ENCODE measurements around the gene CIP2A.

CIP2A gene

DNA sequence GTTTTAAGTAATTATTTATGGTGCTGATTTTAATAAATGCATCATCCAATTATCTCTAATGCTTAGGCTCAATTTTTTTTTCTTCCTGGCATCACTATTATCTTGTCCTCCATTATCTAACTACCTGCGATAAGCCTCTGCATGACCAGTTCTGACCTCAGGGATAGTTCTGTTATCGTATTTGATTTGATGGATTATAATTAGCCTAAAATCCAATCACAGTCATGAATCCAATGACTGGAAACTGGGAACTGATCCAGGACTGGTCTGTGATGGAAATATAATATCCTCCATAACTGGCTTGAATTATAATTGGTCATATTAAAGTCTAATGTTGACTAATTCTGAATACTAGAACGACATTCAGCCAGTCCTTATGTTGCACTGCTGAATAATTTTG lies 80.0 kb downstream of the CIP2A start:
- no peak for DNase-seq

DNA sequence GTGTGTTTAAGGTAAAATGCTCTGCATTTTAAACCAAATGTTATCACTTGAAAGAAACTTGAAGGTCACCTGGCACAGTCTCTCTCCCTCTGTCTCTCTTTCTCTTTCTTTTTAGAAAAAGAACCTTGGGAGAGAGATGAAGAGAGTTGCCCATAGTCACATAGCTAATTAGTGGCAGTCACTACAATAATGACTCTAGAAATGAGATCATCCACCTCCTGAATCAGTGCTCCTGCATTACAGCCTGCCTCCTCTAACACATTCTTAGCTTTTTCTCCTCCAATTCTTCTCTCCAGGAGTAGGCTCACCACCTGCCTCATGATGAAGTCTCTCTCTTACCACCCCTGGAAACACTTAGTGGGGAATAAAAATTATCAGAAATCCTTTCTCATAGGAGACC lies 81.3 kb downstream of the CIP2A start:
- no peak for DNase-seq

DNA sequence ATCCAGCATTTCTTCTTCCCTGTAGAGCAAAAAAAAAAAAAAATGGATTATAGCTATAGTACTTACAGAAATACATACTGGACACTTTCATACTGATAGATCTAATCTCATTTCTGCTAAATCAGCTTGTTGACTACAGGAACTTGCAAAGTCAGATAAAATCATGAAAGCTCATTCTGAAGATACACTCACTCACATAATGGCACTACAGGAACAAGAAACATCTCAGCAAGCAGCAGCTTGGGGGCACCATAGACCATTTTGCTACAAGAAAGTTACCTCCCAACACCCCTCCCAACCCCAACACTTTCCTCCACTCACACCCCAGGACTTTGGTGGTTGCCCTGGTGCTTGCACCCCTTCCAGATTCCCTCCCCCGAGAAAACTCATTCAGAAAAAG lies 83.4 kb downstream of the CIP2A start:
- no peak for DNase-seq

DNA sequence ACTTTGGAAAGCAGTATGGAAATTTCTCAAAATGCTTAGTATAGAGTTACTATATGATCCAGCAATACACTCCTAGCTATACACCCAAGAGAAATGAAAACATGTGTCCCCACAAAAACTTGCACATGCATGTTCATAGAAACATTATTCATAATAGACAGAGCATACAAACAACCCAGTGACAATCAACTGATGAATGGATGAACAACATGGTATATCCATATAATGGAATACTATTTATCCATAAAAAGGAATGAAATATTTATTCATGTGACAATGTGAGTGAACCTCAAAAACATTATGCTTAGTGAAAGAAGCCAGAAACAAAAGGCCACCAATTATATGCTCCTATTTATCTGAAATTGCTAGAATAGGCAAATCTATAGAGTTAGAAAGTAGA lies 85.5 kb downstream of the CIP2A start:
- no peak for DNase-seq

DNA sequence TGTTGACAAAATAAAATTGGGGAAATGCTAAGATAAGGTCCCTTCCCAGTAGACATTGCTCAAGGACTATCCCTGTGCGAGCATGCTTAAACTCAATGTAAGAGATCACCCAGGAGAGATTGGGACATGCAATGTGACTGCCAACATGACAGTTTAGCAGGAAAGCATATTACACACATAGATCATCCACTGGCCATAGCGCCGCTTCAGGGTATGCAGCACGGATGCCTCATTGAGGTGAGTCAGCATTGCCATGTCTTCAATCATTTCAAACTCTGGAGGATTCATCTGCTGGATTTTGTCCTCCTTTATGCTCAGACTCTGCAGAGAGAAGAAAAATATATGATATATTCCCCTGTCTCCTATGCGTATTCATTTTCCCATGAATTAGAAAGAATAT lies 87.7 kb downstream of the CIP2A start:
- DNase-seq = no peak

DNA sequence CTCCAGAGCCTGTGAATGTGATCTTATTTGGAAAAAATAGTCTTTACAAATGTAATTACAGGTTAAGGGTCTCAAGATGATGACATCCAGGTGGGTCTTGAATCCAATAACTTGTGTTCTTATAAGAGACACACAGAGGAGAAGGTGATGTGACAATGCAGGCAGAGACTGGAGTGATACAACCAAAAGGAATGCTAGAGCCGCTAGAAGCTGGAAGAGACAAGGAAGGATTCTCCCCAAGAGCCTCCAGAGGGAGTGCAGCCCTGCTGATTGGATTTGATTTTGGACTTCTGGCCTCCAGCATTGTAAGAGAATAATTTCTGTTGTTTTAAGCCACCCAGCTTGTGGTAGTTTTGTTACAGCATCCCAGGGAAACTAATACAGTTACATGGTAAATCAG lies 88.5 kb downstream of the CIP2A start:
- no peak for DNase-seq

Data from activated CD4-positive, alpha-beta T cell treated with anti-CD3 and anti-CD28 coated beads, Interleukin-2, amount 50 U/mL, for 1 hour (primary cell).